ENCODE results near the gene TCP11L2. TPM values are rescaled to one million over a fixed set of nuclear protein-coding genes. Genes with fewer than 3 reads are reported as not detected.

Gene TCP11L2
- total RNA-seq, 1 experiment from 2014 or later: 6.1 TPM

GRCh38 chr12:106387848-106388377 lies 85.4 kb downstream of the TCP11L2 start:
- Histone ChIP-seq H3K9me3 (ENCODE audit: control insufficient read depth, low read depth, low read length) (no peaks in the 10 kb centered on the region), H4K20me1 (ENCODE audit: control insufficient read depth, insufficient read depth, insufficient read length) (no peaks in the 10 kb centered on the region), H3K23me2 (ENCODE audit: insufficient read length, low read depth, low read length, poor library complexity, severe bottlenecking) (no peaks in the 10 kb centered on the region), H3K18ac (ENCODE audit: insufficient read length, low read depth, low read length) (no peak overlapping the region), H3K14ac (ENCODE audit: insufficient read depth, low read length) (no peak overlapping the region), H3T11ph (ENCODE audit: low read length) (no peak overlapping the region), H3K27ac (ENCODE audit: insufficient read length, low read depth, low read length) (no peak overlapping the region), H3K9ac (ENCODE audit: extremely low read depth, insufficient read length, low read length) (no peak overlapping the region), H2AFZ (ENCODE audit: low read length) (no peak overlapping the region), H3K4me1 (ENCODE audit: insufficient read depth, low read length) (no peaks in the 10 kb centered on the region; the same call in 1 of the 2 replicates), H3K4me2 (ENCODE audit: insufficient read depth, insufficient read length, low read length) (no peak overlapping the region), H2BK20ac (ENCODE audit: low read depth, low read length, poor library complexity, severe bottlenecking) (no peak overlapping the region), H2BK12ac (ENCODE audit: insufficient read length, low read depth, low read length) (no peak overlapping the region), H4K8ac (replicated peaks; ENCODE audit: insufficient read length, low read depth, low read length) (no peak overlapping the region), H2BK5ac (ENCODE audit: insufficient read length, low read length) (no peak overlapping the region), H2BK15ac (ENCODE audit: low read depth, low read length) (no peak overlapping the region), H3K79me2 (ENCODE audit: insufficient read depth, low read length) (no peaks in the 10 kb centered on the region), H2BK120ac (ENCODE audit: low read depth, low read length, poor library complexity, severe bottlenecking) (no peak overlapping the region), H3K23ac (ENCODE audit: insufficient read length, low read depth, low read length) (no peak overlapping the region), H2AK5ac (ENCODE audit: insufficient read length, low read length) (no peak overlapping the region), H3K79me1 (ENCODE audit: insufficient read depth, low read depth, low read length, poor library complexity, severe bottlenecking) (no peaks in the 10 kb centered on the region), H3K56ac (ENCODE audit: insufficient read length, low read depth, low read length) (no peak overlapping the region), H3K27me3 (ENCODE audit: insufficient read depth, low read length) (no peaks in the 10 kb centered on the region), H3K4ac (ENCODE audit: low read depth, low read length) (no peak overlapping the region), H4K91ac (ENCODE audit: insufficient read length, low read depth, low read length) (no peak overlapping the region), H4K5ac (ENCODE audit: insufficient read length, low read depth, low read length) (no peak overlapping the region)
- no peak overlapping the region for H3K4me3 Mint-ChIP-seq
- no peaks in the 10 kb centered on the region for H3K27me3 Mint-ChIP-seq (ENCODE audit: low read depth)
- WGBS (ENCODE audit: extremely low coverage, insufficient read length, low lambda C conversion rate): no CpG with 5 or more reads among the region's 1 CpG
- peaks cover 0 to 4% of the 10 kb centered on the region in 2 experiments; a peak in 2 of 4 replicates for H3K4me1 Mint-ChIP-seq
- no peak overlapping the region for H3K27ac Mint-ChIP-seq
- DNase-seq: no peak
- no peak for TF ChIP-seq CTCF (conservative IDR thresholded peaks at IDR 0.05)
- H3K9me3 Mint-ChIP-seq: no peaks in the 10 kb centered on the region
- peaks cover 5 to 15% (median 8%) of the 10 kb centered on the region in 3 experiments; a peak in 6 of 7 replicates for H3K36me3 Mint-ChIP-seq (ENCODE audit: insufficient read depth in 1 of 3, low read depth in 3 of 3)
